Measurements from ENCODE around the gene MTX2. TPM values are rescaled to one million over a fixed set of nuclear protein-coding genes. Genes with fewer than 3 reads are reported as not detected.

MTX2 gene
- total RNA-seq, 1 experiment from 2014 or later: 28.7 TPM

- 0 out of 2 replicates have a peak, but pooled peaks cover 3% of the 10 kb centered on the region for H3K27me3 ChIP-seq (ENCODE audit: control insufficient read depth, insufficient read depth, low read length)
- BruUV-seq (replicated peaks): no TSS peak
- no peaks in the 10 kb centered on the region for H3K4me1 ChIP-seq (ENCODE audit: control insufficient read depth, insufficient read depth, low read length)
- ChIA-PET CTCF (no interaction called here), POLR2A (no interaction called here)
- no peak for DNase-seq (ENCODE audit: low read depth, low spot score)
- H3K4me3 ChIP-seq (ENCODE audit: low read depth in 2 of 2, low read length in 2 of 2): no peak overlapping the region
- in situ Hi-C loops (cut with HindIII; ENCODE audit: low pct_unique_long_range_greater_than_20kb, low sequenced_read_pairs): no loop called here
- no peaks in the 10 kb centered on the region; the same call in 1 of the 2 replicates for H3K36me3 ChIP-seq (ENCODE audit: control insufficient read depth, insufficient read depth, low read length)
- no peak overlapping the region for H3K27ac ChIP-seq (ENCODE audit: low read length)
- intact Hi-C loops (cut with micrococcal nuclease; ENCODE audit: unreplicated experiment): no loop called here
- no peak for ATAC-seq
- TF ChIP-seq, protein P1, sequence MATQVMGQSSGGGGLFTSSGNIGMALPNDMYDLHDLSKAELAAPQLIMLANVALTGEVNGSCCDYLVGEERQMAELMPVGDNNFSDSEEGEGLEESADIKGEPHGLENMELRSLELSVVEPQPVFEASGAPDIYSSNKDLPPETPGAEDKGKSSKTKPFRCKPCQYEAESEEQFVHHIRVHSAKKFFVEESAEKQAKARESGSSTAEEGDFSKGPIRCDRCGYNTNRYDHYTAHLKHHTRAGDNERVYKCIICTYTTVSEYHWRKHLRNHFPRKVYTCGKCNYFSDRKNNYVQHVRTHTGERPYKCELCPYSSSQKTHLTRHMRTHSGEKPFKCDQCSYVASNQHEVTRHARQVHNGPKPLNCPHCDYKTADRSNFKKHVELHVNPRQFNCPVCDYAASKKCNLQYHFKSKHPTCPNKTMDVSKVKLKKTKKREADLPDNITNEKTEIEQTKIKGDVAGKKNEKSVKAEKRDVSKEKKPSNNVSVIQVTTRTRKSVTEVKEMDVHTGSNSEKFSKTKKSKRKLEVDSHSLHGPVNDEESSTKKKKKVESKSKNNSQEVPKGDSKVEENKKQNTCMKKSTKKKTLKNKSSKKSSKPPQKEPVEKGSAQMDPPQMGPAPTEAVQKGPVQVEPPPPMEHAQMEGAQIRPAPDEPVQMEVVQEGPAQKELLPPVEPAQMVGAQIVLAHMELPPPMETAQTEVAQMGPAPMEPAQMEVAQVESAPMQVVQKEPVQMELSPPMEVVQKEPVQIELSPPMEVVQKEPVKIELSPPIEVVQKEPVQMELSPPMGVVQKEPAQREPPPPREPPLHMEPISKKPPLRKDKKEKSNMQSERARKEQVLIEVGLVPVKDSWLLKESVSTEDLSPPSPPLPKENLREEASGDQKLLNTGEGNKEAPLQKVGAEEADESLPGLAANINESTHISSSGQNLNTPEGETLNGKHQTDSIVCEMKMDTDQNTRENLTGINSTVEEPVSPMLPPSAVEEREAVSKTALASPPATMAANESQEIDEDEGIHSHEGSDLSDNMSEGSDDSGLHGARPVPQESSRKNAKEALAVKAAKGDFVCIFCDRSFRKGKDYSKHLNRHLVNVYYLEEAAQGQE (IDR thresholded peaks at IDR 0.05; ENCODE audit: insufficient read depth in 1 of 2, low read depth in 2 of 2, low read length in 1 of 2): no peak
- TF ChIP-seq SIN3A (IDR thresholded peaks at IDR 0.05; ENCODE audit: borderline replicate concordance, insufficient read depth, low read depth, low read length): no peak
- no peak for TF ChIP-seq TCF7L2 (IDR thresholded peaks at IDR 0.05; ENCODE audit: low read depth, low read length)
- TF ChIP-seq, protein P2, sequence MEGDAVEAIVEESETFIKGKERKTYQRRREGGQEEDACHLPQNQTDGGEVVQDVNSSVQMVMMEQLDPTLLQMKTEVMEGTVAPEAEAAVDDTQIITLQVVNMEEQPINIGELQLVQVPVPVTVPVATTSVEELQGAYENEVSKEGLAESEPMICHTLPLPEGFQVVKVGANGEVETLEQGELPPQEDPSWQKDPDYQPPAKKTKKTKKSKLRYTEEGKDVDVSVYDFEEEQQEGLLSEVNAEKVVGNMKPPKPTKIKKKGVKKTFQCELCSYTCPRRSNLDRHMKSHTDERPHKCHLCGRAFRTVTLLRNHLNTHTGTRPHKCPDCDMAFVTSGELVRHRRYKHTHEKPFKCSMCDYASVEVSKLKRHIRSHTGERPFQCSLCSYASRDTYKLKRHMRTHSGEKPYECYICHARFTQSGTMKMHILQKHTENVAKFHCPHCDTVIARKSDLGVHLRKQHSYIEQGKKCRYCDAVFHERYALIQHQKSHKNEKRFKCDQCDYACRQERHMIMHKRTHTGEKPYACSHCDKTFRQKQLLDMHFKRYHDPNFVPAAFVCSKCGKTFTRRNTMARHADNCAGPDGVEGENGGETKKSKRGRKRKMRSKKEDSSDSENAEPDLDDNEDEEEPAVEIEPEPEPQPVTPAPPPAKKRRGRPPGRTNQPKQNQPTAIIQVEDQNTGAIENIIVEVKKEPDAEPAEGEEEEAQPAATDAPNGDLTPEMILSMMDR (IDR thresholded peaks at IDR 0.05): no peak
- TF ChIP-seq POLR2AphosphoS5 (IDR thresholded peaks at IDR 0.05; ENCODE audit: low read depth, low read length): no peak
- no peaks in the 10 kb centered on the region for H3K9me3 ChIP-seq (ENCODE audit: control insufficient read depth, insufficient read depth, low read depth, low read length)
Observed at GRCh38 chr2:176251928-176252327, 17.3 kb upstream of the MTX2 start.

DNA sequence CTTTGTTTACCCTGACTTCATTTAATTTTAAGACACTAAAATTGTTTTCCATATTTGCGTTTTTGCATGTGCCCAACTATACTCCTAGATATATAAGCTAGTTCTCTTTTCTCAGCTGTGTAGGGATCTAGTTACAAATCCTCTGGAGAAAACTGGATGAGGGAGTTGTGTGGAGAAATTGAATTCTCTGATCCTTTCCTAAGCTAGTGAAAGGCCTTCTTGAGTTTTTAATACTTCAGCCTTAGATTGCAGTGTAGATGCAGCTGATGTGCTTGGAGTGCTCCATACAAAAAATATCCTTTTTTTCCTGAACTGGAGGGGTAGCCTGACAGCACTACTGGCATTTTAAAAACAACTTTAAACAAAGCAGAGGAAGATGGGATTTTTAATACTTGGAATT, 8.6 kb upstream of the MTX2 start:
- no peak overlapping the region for H3K4me3 ChIP-seq (ENCODE audit: low read depth in 2 of 2, low read length in 2 of 2)
- in situ Hi-C loops (cut with HindIII; ENCODE audit: low pct_unique_long_range_greater_than_20kb, low sequenced_read_pairs) (no loop called here), intact Hi-C loops (cut with micrococcal nuclease; ENCODE audit: unreplicated experiment) (loop anchor here (10.0 kb wide), 1 partner anchor 194 kb away; no protein-coding TSS in a partner anchor)
- no peaks in the 10 kb centered on the region for H3K27me3 ChIP-seq (ENCODE audit: control insufficient read depth, insufficient read depth, low read length)
- ATAC-seq (no peak), DNase-seq (ENCODE audit: low read depth, low spot score) (no peak)
- no peaks in the 10 kb centered on the region for H3K4me1 ChIP-seq (ENCODE audit: control insufficient read depth, insufficient read depth, low read length)
- no peak overlapping the region for H3K27ac ChIP-seq (ENCODE audit: low read length)
- POLR2A ChIA-PET: no interaction called here
- CTCF ChIA-PET: no interaction called here
- H3K9me3 ChIP-seq (ENCODE audit: control insufficient read depth, insufficient read depth, low read depth, low read length): no peaks in the 10 kb centered on the region
- no TSS peak for BruUV-seq (replicated peaks)
- no peaks in the 10 kb centered on the region for H3K36me3 ChIP-seq (ENCODE audit: control insufficient read depth, insufficient read depth, low read length)
- TF ChIP-seq SIN3A (IDR thresholded peaks at IDR 0.05; ENCODE audit: borderline replicate concordance, insufficient read depth, low read depth, low read length) (no peak), POLR2AphosphoS5 (IDR thresholded peaks at IDR 0.05; ENCODE audit: low read depth, low read length) (no peak), TCF7L2 (IDR thresholded peaks at IDR 0.05; ENCODE audit: low read depth, low read length) (no peak)
- TF ChIP-seq, protein P2 (IDR thresholded peaks at IDR 0.05): no peak
- TF ChIP-seq, protein P1 (IDR thresholded peaks at IDR 0.05; ENCODE audit: insufficient read depth in 1 of 2, low read depth in 2 of 2, low read length in 1 of 2): no peak

All from Panc1 (cell line).